Skin of body (tissue), 2 donors: Measurements from ENCODE around the gene XPC. TPM values are rescaled to one million over a fixed set of nuclear protein-coding genes. Genes with fewer than 3 reads are reported as not detected.

Experiments used
- DNase-seq: peaks from one replicate; lab custom pipeline; 2025; lab: John Stamatoyannopoulos, UW
- total RNA-seq: library from RNA; depleted of rRNA; stranded (reverse); fragments of >200 nt; gene quantifications from one replicate; pipeline ENCODE4 v1.2.3, GENCODE V29; 2014

The XPC gene
- total RNA-seq, 1 donor from 2014 or later = 18.5 TPM

DNA sequence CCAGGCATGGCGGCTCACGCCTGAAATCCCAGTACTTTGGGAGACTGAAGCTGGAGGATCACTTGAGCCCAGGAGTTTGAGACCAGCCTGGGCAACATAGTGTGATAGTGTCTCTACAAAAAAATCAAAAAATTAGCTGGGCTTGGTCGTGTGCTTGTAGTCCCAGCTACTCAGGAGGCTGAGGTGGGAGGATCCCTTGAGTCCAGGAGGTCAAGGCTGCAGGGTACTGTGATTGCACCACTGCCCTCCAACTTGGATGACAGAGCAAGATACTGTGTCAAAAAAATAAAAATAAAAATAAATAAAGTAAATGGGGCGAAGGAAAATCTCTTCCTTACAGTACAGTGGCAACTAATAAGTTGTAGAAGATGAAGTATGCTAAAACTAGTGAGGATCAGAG, 29.8 kb upstream of the XPC start:
- no peak for DNase-seq

DNA sequence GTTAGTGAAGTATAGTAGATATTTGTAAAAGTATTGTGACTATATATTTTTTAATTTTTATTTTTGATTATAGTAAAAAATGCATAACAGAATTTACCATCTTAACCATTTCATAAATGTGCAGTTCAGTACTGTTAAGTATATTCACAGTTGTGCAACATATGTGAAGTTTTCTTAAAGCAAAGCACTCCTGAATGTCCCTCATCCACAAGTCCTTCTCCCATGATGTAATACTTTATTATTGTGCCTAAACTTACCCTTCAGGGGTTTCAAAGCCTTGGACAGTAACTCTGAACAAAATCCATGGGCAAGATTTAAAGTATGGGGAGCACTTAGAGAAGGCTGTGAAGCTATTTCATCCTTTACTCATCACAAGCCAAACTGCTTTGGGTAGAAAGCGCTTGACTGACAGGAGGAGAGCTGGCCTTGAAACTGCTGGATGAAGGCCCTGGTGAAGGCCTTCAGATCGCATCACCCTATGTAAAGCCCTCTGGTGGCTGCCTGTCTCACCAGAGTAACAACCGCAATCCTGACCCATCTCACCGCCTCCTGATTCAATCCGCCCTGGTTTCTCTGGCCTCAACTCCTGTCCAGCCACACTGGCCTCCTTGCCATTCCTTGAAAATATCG, 28.3 kb upstream of the XPC start:
- no peak for DNase-seq

DNA sequence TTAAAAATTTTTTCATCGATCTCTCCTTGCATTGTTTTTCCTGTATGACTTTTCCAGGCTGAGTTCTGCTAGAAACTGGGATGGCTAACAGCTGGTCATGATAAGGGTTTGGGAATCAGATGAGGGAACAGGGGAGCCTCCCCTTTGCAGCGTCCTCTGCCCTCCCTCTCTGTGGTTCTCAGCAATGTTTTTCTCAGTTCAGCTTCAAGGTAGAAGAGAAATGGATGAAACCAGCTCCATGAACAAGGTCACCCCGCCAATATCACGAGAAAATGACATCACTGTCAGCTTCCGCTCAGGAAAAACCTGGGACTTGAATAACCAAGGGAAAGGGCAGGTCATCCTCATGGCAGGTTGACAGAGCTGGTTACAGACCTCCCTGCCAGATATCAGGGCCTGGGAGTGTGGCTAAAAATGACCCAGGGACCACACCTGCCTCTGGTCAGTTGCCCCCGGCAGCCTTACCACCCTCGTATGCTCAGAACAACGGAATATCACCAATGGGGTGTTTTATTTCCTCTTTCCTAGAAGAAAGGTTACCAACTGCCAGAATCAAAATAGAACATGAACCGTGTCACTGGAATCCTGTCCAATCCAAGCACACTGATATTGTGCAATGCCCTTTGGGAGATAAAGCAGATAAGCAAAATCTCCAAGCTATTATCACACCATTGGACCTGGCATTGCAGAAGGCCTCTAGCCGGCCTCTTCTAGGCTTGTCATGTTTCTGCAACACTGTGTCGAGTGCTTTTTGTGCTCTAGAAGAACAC, 26.3 kb upstream of the XPC start:
- DNase-seq = peak; percentile 30

DNA sequence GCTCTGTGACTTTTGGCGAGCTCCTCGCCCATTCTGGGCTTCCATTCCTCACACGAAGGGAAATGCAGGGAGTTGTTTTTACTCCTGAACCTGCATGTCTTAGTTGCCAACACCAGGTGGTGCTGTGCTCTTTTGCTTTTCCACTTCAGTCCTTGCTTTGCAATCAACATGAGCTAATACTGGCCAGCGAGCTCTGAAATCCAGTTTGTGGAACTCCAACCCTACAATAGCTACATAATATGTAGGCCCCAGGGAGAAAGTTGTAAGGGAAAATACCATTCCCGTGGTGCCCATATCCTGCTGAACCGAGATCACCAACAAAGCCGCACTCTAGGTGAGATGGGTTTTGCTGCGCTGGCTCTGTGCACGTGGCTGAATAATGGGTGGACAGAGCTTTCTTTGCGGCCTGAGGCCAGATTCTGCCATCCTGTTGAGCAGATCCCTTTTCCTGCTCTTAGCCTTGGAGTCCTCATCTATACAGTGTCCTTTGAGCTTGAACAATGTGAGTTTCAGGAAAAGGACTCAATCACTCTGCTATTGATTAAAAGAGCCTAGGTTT, 25.2 kb upstream of the XPC start:
- DNase-seq = peak; percentile 82

DNA sequence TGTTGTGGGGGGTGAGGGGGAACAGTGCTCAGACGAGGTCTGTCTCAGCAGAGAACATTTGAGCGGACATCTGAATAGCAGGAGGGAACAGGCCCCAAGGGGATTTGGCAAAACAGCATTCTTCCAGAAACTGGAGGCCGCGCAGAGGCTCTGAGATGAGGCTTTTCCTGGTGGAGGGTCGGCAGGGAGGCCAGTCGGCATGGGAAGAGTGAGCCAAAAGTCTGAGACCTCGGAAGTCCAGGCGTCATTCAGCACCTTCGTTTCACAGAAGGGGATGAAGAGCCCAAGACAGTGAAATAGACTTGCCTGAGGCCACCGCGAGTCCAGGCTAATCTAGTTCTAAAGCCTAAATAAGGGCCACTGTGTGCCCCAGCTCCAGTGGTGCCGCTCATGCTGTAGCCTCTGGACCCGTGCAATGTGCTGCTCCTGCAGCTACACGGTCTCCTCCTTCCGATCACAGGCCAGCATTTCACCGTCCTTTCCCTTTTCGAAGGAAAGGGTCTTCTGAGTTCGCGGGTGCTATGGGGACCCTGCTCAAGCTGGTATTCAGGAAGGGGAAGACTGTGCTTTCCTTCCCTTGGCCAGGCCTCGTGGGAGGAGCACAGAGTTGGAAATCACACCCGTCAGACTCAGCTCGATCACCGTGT, 24.6 kb upstream of the XPC start:
- no peak for DNase-seq

DNA sequence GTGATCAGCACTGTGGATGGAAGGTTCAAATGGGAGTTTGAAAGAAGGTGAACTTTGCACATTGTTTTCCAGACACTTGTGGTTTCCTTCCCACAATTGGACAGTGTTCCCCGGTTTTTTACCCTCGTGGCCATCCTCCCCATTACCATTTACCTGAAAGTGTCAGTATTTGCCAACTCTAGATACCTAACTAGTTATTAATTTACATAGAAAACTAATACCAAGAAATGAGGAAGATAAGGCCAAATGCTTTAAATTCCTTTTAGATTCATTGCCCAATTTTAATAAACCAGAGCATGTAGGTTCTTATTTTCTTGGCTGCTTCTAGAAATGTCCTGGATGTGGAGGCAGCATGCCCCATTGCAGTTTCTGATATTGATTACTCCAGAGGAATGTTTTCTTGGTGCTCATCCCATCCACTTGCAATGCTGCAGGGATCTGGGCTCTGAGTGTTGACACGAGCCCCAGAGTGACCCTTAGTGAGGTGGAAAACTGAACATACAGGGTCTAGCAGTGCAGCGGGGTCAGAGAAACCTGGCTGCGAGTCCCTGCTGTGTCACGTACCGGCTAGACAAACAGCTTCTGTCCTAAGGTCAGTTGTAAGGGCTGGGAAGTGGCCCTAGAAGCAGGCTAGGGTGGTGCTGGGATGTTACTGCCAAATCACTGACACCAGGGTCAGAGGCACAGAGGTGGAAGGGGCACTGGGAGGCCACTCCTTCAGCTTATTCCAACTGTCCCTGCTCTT, 23.7 kb upstream of the XPC start:
- DNase-seq = no peak

DNA sequence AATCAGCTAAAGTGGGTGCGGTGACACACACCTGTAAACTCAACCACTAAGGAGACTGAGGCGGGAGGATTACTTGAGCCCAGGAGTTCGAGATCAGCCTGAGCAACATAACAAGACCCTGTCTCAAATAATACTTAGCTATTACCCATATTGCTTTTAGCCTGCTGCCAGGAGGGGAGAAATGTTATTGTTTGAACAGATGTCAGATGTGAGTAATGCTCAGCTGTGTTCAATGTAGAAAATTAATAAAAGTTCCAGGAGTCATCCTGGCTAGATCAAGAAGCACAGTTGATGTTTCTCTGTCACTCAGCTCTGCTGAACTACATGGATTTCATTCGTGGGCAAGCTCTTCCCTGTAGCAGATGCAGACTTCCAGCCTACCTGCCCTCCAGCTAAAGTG, 22.4 kb upstream of the XPC start:
- no peak for DNase-seq

DNA sequence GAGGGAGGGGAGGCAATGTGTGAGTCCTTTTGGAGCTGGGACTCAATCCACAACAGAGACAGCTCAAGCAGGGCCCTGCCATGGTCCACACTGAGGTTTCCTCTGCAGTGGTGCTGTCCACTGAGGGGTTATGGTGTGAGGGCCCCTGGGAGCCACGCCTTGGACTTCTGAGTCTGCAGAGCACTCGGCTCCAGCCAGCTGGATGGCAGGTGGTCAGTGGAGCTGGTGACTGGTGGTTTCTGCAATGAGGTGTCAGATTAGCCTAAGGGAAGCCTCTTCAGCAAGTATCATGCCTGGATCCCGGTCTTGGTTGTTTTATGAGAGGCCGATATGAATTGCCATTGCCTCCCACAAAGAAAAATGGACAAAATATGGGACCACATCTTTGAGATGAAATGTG, 21.9 kb upstream of the XPC start:
- DNase-seq = no peak

DNA sequence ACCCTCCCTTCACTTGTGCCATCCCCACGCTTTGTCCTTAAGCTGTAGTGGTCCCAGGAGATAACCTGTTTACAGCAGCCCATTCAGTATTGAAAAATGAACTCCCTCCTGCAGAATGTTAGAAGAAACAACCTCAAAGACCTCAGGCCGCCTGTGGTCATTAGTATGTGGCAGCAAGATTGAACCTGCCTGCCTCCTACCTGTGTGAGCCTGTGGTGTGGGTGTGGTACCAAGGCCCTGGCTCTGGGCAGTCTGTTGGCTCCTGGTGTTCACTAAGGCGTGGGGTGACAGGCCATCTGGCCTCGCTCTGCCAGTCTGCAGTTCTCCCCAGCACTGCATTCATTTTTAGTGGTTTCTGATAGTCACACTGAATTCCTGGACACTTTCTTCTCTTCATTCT, 21.2 kb upstream of the XPC start:
- DNase-seq = no peak

DNA sequence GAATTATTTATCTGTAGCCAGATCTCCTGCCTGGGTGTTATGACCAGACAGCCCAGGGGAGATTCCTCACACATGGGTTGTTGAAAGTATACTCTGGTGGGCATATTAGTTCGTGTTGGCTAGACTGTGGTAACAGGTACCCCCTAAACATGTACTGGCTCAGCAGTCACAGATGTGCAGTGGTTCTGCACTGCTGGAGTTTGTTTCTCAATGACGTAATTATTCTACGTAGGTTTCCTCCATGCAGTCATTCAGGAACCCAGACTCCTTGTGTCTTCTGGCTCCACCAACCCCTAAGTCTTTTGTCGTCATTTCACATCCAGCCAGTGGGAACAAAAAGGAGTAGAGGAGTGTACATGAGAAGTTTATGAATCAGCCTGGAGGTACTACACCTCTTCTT, 16.5 kb upstream of the XPC start:
- DNase-seq = no peak

DNA sequence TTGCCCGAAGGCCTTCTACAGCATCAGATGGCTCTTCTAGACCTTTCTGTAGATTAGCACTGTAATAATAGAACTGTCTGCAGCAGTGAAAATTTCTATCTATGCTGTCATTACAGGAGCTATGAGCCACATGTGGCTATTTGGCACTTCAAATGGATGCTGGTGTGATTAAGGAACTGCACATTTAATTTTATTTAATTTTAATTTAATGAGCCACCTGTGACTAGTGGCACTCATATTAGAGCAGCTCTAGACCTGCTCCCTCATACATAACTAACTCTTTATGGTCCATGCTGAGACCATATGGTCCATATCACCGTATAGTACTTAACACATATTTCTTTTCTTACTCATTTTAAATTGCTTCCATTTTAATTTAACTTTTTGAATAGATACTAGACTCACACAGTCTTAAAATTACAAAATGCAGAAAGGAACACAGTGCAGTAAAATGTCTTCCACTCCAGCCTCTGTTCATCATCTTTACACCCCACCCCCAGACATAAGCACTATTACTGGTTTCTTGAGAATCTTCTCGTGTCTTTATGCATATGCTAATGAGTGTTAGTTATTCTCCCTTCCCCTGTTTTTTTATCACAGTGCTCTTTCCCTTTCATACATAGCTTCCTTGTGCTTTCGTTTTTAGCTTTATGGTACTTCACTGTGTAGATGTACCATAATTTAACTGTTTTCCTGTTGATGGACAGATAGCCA, 9.8 kb upstream of the XPC start:
- DNase-seq = no peak

DNA sequence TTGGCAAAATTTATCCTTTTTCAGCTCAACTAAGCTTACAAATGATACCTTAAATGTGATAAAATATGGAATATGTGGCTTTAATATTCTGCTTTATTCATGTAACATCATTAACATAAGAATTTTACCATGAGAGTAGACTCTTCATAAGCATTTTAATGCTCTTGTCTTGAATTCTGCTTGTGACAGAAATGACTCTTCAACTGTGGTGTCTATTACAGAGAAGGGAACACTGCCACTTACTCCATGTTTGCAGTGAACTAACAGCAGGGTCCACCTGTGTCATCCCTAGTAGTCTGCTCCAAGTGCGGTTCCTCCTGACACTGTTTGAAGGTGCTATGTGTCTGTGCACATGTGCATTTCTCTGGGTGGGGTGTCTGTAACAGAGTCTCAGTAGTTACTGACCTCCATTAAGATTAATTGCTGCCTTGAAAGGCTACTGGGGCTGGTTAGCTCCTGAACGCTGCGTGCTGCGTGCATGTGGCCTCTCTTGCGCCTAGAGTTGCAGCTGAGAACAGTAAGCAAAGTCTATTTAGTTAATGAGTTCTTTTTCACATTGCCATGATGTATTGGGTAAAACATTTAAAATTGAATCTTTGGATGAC, 8.6 kb upstream of the XPC start:
- DNase-seq = no peak

DNA sequence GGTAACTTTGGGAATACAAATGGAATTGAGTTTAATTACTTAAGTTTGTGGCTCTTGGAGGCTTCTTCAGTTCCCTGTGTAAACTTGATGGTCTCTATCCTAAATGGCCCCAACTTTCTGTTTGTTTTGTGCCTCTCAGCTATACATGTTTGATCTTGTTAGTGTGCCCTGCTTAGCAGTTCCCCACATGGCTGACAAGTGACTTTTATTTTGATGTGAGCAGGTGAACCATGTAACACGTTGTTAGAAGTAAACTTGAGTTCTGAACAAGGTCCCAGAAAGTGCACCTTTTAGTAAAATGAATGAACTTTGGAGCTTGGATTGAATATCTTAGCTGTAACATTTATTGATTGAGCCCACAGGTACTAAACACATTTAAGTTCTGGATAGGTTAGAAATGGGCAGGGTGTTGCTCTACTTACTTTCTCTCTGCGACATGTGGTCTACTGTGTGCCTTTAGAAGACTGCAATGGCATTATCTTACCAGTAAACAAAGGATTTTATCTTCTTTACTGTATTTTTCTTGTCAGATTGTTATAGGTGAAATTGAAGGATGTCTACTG, 4.7 kb upstream of the XPC start:
- DNase-seq = no peak

DNA sequence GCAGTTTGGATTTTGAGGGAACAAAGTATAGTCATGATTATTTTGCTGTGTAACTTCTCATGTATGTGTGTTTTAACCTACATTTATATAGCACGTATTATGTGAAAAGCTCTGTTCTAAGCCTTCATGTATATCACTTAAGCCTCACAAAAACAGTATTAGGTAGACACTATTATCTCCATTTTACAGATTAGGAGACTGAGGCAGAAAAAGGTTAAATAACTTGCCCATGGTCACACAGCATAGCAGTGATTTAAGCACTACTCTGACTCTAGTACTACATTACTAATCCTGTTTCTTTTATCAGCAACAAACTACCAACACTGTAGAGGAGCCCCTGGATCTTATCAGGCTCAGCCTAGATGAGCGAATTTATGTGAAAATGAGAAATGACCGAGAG, 2.9 kb upstream of the XPC start:
- no peak for DNase-seq

DNA sequence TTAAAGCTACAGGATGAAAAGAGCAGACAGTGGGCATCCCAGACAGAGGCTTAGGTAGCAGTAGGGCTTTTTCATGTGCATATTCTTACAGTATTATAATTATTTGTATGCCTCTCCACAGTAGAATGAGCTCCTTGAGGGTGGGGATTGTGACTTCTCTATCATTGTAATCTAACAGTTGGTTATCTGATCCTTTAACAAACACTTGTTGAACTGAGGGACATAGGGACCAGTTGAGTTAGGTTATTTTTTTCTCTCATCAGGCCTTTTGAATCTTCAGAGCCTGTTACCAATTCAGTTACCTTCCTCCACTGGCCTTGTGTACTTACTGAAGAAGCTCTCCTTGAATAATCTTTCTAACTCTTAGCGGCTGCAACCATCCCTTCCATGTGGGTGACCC, 1.4 kb upstream of the XPC start:
- no peak for DNase-seq

DNA sequence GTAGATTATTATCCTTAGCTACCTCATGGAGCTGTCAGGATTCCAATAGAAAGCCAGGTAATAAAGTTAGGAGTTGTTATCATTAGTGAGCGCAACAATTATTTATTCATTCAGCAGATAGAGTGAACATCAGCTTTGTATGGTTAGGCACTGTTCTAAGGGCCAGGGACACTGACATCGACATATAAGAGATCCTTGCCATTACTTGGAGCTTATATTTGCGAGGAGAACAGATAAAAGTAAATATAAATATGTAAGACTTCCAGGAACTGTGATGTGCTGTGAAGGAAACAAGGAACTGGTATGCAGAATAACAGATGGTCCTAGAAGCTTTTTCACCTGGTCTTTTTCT, 689 bp upstream of the XPC start:
- DNase-seq = no peak

DNA sequence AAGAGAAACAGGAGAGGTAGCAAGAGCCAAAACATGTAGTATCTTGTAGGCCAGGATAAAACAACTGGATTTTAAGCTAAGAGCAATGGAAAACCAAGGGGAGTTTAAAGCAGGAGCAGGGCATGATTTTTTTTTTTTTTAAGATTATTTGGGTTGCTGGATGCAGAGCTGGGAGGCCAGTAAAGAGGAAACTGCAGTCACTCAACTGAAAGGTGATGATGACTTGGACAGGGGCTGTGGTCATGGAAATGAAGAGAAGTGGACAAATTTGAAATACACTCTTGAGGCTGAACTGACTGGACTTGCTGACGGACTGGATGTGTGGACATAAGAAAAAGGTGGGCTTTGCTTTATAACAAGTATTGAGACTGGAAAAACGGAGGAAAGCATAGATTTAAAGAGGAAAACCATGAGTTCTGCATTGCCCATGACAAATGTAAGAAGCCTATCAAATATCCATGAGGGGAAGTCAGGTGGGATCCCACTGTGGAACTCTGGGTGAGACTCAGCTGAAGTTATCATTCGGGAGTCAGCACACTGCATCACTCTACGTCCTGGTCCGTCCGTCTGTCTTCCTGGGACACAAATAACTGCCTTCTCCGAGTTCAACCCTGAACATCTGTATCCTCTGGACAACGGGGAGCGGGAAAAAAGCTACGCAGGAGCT, 688 bp downstream of the XPC start:
- DNase-seq = peak; percentile 38

DNA sequence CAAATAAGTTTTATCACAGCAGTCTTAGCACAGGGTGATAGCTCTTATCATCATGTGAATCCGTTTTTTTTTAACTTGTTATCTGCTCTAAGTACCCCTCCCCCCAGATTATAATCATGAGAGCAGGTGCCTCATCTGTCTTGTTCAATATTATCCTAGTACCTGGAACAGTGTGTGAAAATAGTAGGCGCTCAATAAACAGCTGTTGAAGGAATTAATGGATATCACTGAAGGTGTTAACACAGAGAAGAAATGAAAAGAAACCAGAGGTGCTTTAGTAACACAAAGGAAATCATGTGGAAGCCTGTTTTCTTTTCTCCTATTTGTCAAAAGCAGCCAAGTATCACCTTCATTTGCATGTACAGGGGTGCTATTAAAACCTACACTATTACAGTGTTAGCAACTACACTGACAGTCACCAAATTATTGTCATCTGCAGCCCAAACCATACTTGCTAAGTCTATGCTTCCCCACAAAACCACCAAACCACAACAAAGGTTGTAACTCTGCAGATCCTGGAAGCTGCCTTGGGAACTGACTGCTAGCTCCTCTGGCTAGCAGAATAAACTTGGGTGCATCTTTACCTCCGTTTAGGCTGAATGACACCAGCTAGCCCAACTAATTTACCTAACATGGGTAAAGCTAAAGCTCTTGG, 2.9 kb downstream of the XPC start:
- DNase-seq = peak; percentile 34

DNA sequence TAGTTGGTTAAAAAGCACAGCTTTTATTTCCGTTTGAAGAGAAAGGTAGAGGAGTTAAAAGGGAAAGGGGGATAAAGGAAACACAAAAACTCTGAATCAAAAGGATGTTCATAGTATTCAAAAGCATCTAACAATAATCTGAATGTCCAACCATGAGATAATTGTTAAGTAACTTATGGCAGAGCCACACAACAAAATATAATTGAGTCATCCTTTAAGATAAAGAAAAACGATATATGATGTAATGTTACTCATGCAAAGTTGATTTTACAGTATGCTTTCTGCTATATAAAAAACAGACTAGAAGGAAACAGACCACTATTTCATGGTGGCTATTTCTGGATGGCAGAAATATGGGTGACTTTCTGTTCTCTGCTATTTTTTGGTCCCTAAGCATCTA, 3.9 kb downstream of the XPC start:
- no peak for DNase-seq
